ENCODE results near the gene CATSPERD.

CATSPERD gene

DNA sequence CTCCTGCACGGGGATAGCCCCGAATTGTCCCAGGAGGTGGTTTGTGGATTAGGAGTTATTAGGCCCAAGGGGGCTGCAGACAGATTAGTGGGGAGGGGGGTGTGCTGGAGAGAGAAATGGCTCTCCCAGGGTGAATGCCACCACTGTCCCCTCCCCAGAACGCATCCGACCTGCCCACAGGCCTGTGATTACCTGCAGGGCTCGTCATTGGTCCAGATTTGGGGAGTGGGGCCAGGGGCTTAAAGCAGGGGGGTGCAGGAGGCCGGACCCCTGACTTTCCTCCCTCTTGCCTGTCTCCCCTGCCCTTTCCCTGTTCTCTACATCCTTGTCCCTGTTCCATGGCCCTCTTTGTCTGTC lies 85.7 kb downstream of the CATSPERD start:
- DNase-seq (ENCODE audit: low read depth): no peak
- no peak overlapping the region for H3K4me3 ChIP-seq (ENCODE audit: control insufficient read depth, low read depth, low read length)
- TF ChIP-seq, protein P1, sequence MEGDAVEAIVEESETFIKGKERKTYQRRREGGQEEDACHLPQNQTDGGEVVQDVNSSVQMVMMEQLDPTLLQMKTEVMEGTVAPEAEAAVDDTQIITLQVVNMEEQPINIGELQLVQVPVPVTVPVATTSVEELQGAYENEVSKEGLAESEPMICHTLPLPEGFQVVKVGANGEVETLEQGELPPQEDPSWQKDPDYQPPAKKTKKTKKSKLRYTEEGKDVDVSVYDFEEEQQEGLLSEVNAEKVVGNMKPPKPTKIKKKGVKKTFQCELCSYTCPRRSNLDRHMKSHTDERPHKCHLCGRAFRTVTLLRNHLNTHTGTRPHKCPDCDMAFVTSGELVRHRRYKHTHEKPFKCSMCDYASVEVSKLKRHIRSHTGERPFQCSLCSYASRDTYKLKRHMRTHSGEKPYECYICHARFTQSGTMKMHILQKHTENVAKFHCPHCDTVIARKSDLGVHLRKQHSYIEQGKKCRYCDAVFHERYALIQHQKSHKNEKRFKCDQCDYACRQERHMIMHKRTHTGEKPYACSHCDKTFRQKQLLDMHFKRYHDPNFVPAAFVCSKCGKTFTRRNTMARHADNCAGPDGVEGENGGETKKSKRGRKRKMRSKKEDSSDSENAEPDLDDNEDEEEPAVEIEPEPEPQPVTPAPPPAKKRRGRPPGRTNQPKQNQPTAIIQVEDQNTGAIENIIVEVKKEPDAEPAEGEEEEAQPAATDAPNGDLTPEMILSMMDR (IDR thresholded peaks at IDR 0.05; ENCODE audit: control insufficient read depth, insufficient read depth, low read depth, low read length, missing control alignments): no peak

DNA sequence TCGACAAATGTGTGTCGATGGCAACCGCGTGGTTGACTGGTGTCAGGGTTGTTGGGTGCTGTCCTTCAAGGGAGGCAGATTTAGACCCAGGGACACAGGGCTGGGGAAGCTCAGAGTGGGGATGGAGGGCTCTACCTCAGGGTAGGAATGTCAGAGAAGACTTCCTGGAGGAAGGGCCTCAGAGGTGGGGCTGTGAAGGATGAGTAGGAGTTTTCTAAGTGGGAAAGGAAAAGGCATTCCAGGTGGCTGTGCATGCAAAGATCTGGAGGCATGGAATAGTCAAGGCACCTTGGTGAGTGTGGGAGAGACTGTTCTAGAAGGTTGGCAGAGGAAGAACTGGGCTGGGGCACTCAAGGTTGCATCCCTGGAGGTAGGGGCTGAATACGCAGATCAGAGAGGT lies 86.5 kb downstream of the CATSPERD start:
- DNase-seq (ENCODE audit: low read depth): no peak
- TF ChIP-seq, protein P1 (IDR thresholded peaks at IDR 0.05; ENCODE audit: control insufficient read depth, insufficient read depth, low read depth, low read length, missing control alignments): no peak
- no peak overlapping the region for H3K4me3 ChIP-seq (ENCODE audit: control insufficient read depth, low read depth, low read length)

- no peak overlapping the region for H3K4me3 ChIP-seq (ENCODE audit: control insufficient read depth, low read depth, low read length)
- TF ChIP-seq, protein P1 (IDR thresholded peaks at IDR 0.05; ENCODE audit: control insufficient read depth, insufficient read depth, low read depth, low read length, missing control alignments): no peak
- no peak for DNase-seq (ENCODE audit: low read depth)
Measured at GRCh38 chr19:5808120-5808816, 87.8 kb downstream of the CATSPERD start.

DNA sequence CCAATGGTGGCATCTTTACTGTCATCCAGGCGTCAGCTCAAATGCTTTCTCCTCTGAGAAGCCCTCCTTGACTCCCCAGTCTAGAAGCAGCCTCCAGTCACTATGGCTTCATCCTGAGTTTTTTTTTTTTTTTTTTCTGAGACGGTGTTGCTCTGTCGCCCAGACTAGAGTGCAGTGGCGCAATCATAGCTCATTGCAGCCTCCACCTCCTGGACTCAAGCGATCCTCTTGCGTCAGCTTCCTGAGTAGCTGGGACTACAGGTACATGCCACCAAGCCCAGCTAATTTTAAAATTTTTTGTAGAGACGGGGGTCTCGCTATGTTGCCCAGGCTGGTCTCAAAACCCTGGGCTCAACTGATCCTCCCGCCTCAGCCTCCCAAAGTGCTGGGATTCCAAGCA lies 88.6 kb downstream of the CATSPERD start:
- H3K4me3 ChIP-seq (ENCODE audit: control insufficient read depth, low read depth, low read length): no peak overlapping the region
- DNase-seq (ENCODE audit: low read depth): no peak
- TF ChIP-seq, protein P1 (IDR thresholded peaks at IDR 0.05; ENCODE audit: control insufficient read depth, insufficient read depth, low read depth, low read length, missing control alignments): no peak

DNA sequence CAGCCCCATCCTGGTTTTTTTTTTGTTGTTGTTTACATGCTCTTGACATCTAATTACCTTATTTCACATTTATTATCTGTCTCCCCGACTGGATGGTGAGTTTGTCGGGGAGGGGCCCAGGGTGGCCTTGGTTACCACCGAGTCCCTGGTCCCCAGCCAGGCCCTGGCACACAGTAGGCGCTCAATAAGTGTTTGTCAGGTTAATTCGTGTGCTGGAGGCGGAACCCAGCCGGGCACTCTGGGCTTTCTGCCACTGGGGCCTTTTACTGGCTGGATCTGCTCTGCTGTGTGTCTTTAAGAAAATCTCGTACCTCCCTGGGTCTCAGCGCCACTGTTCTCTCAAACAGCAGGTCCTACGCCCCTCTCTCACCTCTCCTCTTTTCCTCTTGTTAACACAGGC lies 89.0 kb downstream of the CATSPERD start:
- DNase-seq (ENCODE audit: low read depth): no peak
- no peak overlapping the region for H3K4me3 ChIP-seq (ENCODE audit: control insufficient read depth, low read depth, low read length)
- TF ChIP-seq, protein P1 (IDR thresholded peaks at IDR 0.05; ENCODE audit: control insufficient read depth, insufficient read depth, low read depth, low read length, missing control alignments): no peak

DNA sequence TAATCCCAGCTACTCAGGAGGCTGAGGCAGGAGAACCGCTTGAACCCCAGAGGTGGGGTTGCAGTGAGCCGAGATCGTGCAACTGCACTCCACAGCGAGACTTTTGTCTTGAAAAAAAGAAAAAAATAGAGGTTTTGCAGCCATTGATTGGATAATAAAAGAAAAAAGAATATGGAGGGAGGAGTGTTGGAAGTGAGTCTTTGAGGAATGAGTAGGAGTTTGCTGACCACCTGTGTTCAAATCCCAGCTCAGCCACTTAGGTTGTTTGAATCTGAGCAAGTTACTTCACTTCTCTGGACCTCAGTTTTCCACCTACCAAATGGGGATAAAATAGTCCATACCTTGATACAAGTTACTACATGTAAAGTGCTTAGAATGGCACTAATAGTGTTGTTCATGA lies 90.7 kb downstream of the CATSPERD start:
- no peak for DNase-seq (ENCODE audit: low read depth)
- TF ChIP-seq, protein P1 (IDR thresholded peaks at IDR 0.05; ENCODE audit: control insufficient read depth, insufficient read depth, low read depth, low read length, missing control alignments): no peak
- H3K4me3 ChIP-seq (ENCODE audit: control insufficient read depth, low read depth, low read length): no peak overlapping the region

Measured in AG09309 (cell line).